ENCODE measurements around the gene SPTBN4. TPM values are rescaled to one million over a fixed set of nuclear protein-coding genes. Genes with fewer than 3 reads are reported as not detected.
A peak's percentile ranks its signal among the peaks of the same experiment; 100 is the strongest.

Gene SPTBN4
- total RNA-seq, 4 donors from 2014 or later, result 4.7 to 9.4 (median 5.9) TPM

DNA sequence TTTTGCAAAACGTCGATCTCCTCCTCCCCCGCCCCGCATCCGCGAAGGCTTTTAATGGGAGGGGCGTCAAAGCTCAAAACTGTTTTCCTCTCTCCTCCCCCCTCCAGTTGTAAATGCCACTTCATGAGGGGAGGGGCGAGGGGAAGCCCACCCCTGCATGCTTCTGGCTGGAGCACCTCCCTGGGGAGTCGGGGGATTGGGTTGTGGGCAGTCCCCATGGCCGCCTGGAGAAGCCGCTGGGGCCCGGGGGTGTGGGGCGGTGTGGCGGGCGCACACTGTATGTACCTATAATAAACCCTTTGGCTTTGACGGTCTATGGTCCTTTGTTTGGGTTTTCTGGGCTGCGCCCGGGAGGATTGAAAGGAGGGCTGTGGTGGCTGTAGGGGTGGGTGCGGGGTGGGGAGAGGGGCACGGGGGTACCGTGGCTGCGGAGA lies 109.4 kb downstream of the SPTBN4 start:
- 0 to 10% methylated on average over 2 to 12 of the region's 22 CpGs for WGBS, 2 donors (ENCODE audit: low coverage in 1 of 2)
- H3K4me3 ChIP-seq, result peak overlapping the region; percentile 75 to 89
- H3K36me3 ChIP-seq, result peaks cover 0 to 15% of the 10 kb centered on the region in 2 donors
- TF ChIP-seq POLR2A (IDR thresholded peaks at IDR 0.05) (no peak), POLR2AphosphoS5 (IDR thresholded peaks at IDR 0.05) (no peak), EP300 (IDR thresholded peaks at IDR 0.05) (no peak), CTCF (IDR thresholded peaks at IDR 0.05) (no peak)
- ATAC-seq, result peak; percentile 4
- peak overlapping the region in 2 of 4 donors; percentile 83 to 84 for H3K27ac ChIP-seq
- H3K27me3 ChIP-seq, result no peaks in the 10 kb centered on the region
- no peaks in the 10 kb centered on the region for H3K9me3 ChIP-seq
- H3K4me1 ChIP-seq, result peaks cover 0 to 28% (median 3%) of the 10 kb centered on the region in 3 donors

GRCh38 chr19:40576585-40577451 lies 110.0 kb downstream of the SPTBN4 start, which contains the start of gene SHKBP1:
Gene SHKBP1 (plus strand): TSS chr19:40576873. CDS start chr19:40576900, 27 bp downstream.
- TF ChIP-seq POLR2A (IDR thresholded peaks at IDR 0.05), result peak; percentile 18 to 63
- TF ChIP-seq EP300 (IDR thresholded peaks at IDR 0.05), result no peak
- TF ChIP-seq POLR2AphosphoS5 (IDR thresholded peaks at IDR 0.05), result peak; percentile 62
- peak; percentile 100 for ATAC-seq
- H3K27ac ChIP-seq, result peak within 1 kb of the TSS; percentile 13 to 86 (median 84)

DNA sequence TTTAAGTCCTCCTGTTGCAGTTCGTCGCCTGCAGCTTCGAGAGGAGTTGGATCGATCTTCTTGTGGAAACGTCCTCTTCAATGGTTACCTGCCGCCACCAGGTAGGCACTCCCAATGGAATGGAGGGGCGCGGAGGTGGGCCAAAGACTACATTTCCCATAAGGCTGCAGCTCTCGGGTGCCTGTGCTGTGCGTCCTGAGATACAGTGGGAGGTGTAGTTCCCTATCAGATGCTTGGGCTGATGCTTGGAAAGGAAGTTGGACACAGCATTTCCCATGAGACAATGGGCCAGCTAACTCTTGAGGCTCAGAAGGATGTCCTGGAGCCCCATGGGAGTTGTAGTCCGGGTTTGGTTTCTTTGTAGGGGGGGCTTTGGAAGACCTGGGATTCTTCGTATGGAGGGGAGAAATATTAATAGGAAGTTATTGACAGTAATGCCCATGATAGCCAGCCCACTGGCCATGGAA lies 111.7 kb downstream of the SPTBN4 start:
- TF ChIP-seq POLR2AphosphoS5 (IDR thresholded peaks at IDR 0.05) (no peak), EP300 (IDR thresholded peaks at IDR 0.05) (no peak), POLR2A (IDR thresholded peaks at IDR 0.05) (no peak), CTCF (IDR thresholded peaks at IDR 0.05) (no peak)
- Histone ChIP-seq H3K4me1 (peaks cover 0 to 28% (median 3%) of the 10 kb centered on the region in 3 donors), H3K27ac (no peak overlapping the region), H3K27me3 (no peaks in the 10 kb centered on the region), H3K36me3 (peaks cover 0 to 38% of the 10 kb centered on the region in 2 donors), H3K9me3 (no peaks in the 10 kb centered on the region), H3K4me3 (no peak overlapping the region)
- 81 to 100% methylated on average over 1 to 6 of the region's 12 CpGs for WGBS, 2 donors (ENCODE audit: low coverage in 1 of 2)
- ATAC-seq, result no peak

More at GRCh38 chr19:40576585-40577451, 110.0 kb downstream of the SPTBN4 start, which contains the start of gene SHKBP1:
- Histone ChIP-seq H3K4me1 (peaks cover 0 to 28% (median 3%) of the 10 kb centered on the region in 3 donors), H3K36me3 (peaks cover 0 to 22% of the 10 kb centered on the region in 2 donors), H3K27me3 (no peaks in the 10 kb centered on the region), H3K9me3 (no peaks in the 10 kb centered on the region), H3K4me3 (peak within 1 kb of the TSS; percentile 75 to 89)
- 0% methylated on average over 1 to 6 of the region's 55 CpGs for WGBS, 2 donors (ENCODE audit: low coverage in 1 of 2)

DNA sequence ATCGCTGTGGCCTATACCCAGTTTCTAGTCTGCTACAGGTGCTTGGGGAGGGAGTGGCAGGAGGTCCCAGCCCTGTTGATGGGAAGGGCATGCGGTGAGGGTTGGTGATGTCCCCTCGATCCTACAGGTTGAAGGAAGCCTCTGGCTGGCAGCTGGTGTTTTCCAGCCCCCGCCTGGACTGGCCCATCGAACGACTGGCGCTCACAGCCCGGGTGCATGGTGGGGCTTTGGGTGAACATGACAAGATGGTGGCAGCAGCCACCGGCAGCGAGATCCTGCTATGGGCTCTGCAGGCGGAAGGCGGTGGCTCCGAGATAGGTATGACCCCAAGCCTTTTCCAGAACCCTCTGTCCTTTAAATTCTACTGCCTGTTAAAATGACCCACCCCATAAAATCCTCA lies 113.8 kb downstream of the SPTBN4 start:
- H3K4me3 ChIP-seq, result no peak overlapping the region
- ATAC-seq, result no peak
- no CpG with 5 or more reads among the region's 13 CpGs for WGBS, 2 donors (ENCODE audit: low coverage in 1 of 2)
- no peaks in the 10 kb centered on the region for H3K9me3 ChIP-seq
- no peak overlapping the region for H3K27ac ChIP-seq
- H3K36me3 ChIP-seq, result peaks cover 0 to 58% of the 10 kb centered on the region in 2 donors
- no peaks in the 10 kb centered on the region for H3K27me3 ChIP-seq
- TF ChIP-seq CTCF (IDR thresholded peaks at IDR 0.05), result no peak
- TF ChIP-seq POLR2AphosphoS5 (IDR thresholded peaks at IDR 0.05), result no peak
- no peak for TF ChIP-seq EP300 (IDR thresholded peaks at IDR 0.05)
- TF ChIP-seq POLR2A (IDR thresholded peaks at IDR 0.05), result no peak
- H3K4me1 ChIP-seq, result peaks cover 0 to 28% (median 3%) of the 10 kb centered on the region in 3 donors

DNA sequence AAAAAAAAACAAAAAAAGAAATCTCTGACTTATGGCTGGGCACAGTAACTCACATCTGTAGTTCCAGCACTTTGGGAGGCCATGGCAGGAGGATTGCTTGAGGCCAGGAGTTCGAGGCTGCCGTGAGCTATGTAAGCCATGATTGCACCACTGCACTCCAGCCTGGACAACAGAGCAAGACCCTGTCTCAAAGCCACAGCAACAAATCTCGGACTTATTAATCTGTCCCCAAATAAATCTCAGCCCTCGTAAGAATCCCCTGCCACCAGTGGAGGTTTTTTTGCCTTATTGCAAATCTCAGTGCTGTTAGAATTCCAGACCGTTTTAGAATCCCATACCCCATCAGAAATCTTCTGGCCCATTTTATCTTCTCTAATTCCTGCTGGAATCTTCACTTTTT lies 114.7 kb downstream of the SPTBN4 start:
- 96 to 100% methylated on average over 1 to 4 of the region's 5 CpGs for WGBS, 2 donors (ENCODE audit: low coverage in 1 of 2)
- Histone ChIP-seq H3K36me3 (peaks cover 0 to 68% of the 10 kb centered on the region in 2 donors), H3K27me3 (no peaks in the 10 kb centered on the region), H3K4me3 (no peak overlapping the region), H3K9me3 (no peaks in the 10 kb centered on the region), H3K4me1 (peaks cover 0 to 19% (median 3%) of the 10 kb centered on the region in 3 donors), H3K27ac (no peak overlapping the region)
- ATAC-seq, result no peak
- no peak for TF ChIP-seq POLR2A (IDR thresholded peaks at IDR 0.05)
- TF ChIP-seq CTCF (IDR thresholded peaks at IDR 0.05), result no peak
- no peak for TF ChIP-seq POLR2AphosphoS5 (IDR thresholded peaks at IDR 0.05)
- no peak for TF ChIP-seq EP300 (IDR thresholded peaks at IDR 0.05)

Measured in gastroesophageal sphincter (tissue), 4 donors.